GM21515 (cell line): ENCODE measurements around the gene CNKSR3.

Experiments used
- ATAC-seq: cut with Tn5 transposase; IDR thresholded peaks from one replicate; pipeline ENCODE4 v1.9.1; 2021; ENCODE audit not compliant: unreplicated experiment

The CNKSR3 gene

GRCh38 chr6:154479771-154480639 lies 30.5 kb downstream of the CNKSR3 start:
- ATAC-seq = no peak

GRCh38 chr6:154479351-154479769 lies 31.1 kb downstream of the CNKSR3 start:
- no peak for ATAC-seq

GRCh38 chr6:154478701-154479060 lies 31.8 kb downstream of the CNKSR3 start:
- ATAC-seq = no peak

- ATAC-seq = no peak
These were observed 32.3 kb downstream of the CNKSR3 start for GRCh38 chr6:154478021-154478700.

GRCh38 chr6:154476494-154476893 lies 34.0 kb downstream of the CNKSR3 start:
- ATAC-seq = no peak

GRCh38 chr6:154474648-154475428 lies 35.6 kb downstream of the CNKSR3 start:
- ATAC-seq = no peak

- no peak for ATAC-seq
These were observed 37.2 kb downstream of the CNKSR3 start for GRCh38 chr6:154473324-154473723.

GRCh38 chr6:154471609-154472362 lies 38.7 kb downstream of the CNKSR3 start:
- no peak for ATAC-seq

GRCh38 chr6:154469306-154469935 lies 41.1 kb downstream of the CNKSR3 start:
- ATAC-seq = no peak

GRCh38 chr6:154468760-154469159 lies 41.7 kb downstream of the CNKSR3 start:
- no peak for ATAC-seq

GRCh38 chr6:154466971-154467679 lies 43.4 kb downstream of the CNKSR3 start:
- no peak for ATAC-seq

GRCh38 chr6:154466139-154466538 lies 44.3 kb downstream of the CNKSR3 start:
- no peak for ATAC-seq

- ATAC-seq = no peak
These were observed 46.7 kb downstream of the CNKSR3 start for GRCh38 chr6:154463573-154464419.

- ATAC-seq = no peak
These were observed 48.1 kb downstream of the CNKSR3 start for GRCh38 chr6:154462425-154462824.

- ATAC-seq = no peak
These were observed 49.1 kb downstream of the CNKSR3 start for GRCh38 chr6:154461348-154461747.

GRCh38 chr6:154460306-154461071 lies 50.0 kb downstream of the CNKSR3 start:
- ATAC-seq = no peak

- no peak for ATAC-seq
These were observed 51.0 kb downstream of the CNKSR3 start for GRCh38 chr6:154459513-154459912.
